Activated CD8-positive, alpha-beta memory T cell treated with anti-CD3 and anti-CD28 coated beads, Interleukin-2, amount 50 U/mL, for 24 hours (primary cell): Measurements from ENCODE around the gene MESD.
A peak's percentile ranks its signal among the peaks of the same experiment; 100 is the strongest.

ENCODE experiments used
- DNase-seq: peaks from one replicate; pipeline ENCODE4 v3.0.0-alpha.2; 2020; ENCODE audit errors: extremely low read depth

Gene MESD

GRCh38 chr15:81015621-81016488 lies 26.2 kb upstream of the MESD start:
- no peak for DNase-seq

- DNase-seq: no peak
These were observed 25.0 kb upstream of the MESD start for GRCh38 chr15:81014446-81015093.

GRCh38 chr15:81013396-81013929 lies 23.8 kb upstream of the MESD start:
- DNase-seq: no peak

GRCh38 chr15:81012588-81012987 lies 23.0 kb upstream of the MESD start:
- DNase-seq: no peak

GRCh38 chr15:81011593-81011992 lies 22.0 kb upstream of the MESD start:
- DNase-seq: no peak

- no peak for DNase-seq
These were observed 20.5 kb upstream of the MESD start for GRCh38 chr15:81010086-81010485.

GRCh38 chr15:81008312-81008711 lies 18.7 kb upstream of the MESD start:
- no peak for DNase-seq

GRCh38 chr15:81007428-81008064 lies 17.9 kb upstream of the MESD start:
- DNase-seq: no peak

- no peak for DNase-seq
These were observed 16.5 kb upstream of the MESD start for GRCh38 chr15:81006124-81006523.

GRCh38 chr15:81003097-81003350 lies 13.4 kb upstream of the MESD start:
- no peak for DNase-seq

- DNase-seq: no peak
These were observed 12.9 kb upstream of the MESD start for GRCh38 chr15:81002331-81003096.

- DNase-seq: no peak
These were observed 12.4 kb upstream of the MESD start for GRCh38 chr15:81002009-81002330.

- no peak for DNase-seq
These were observed 11.8 kb upstream of the MESD start for GRCh38 chr15:81001152-81002008.

- DNase-seq: peak; percentile 58
These were observed 11.1 kb upstream of the MESD start, which contains the start of gene TLNRD1 for GRCh38 chr15:81000624-81001151. TLNRD1 (plus strand) TSS chr15:81000923; CDS start chr15:81002272, 1,349 bp downstream.

- no peak for DNase-seq
These were observed 10.6 kb upstream of the MESD start for GRCh38 chr15:81000144-81000623.

GRCh38 chr15:80999623-81000036 lies 10.0 kb upstream of the MESD start:
- no peak for DNase-seq

- DNase-seq: no peak
These were observed 8.6 kb upstream of the MESD start for GRCh38 chr15:80998251-80998650.

- no peak for DNase-seq
These were observed 8.1 kb upstream of the MESD start for GRCh38 chr15:80997692-80998091.

- DNase-seq: no peak
These were observed 6.6 kb upstream of the MESD start for GRCh38 chr15:80996247-80996646.

- DNase-seq: no peak
These were observed 2.8 kb upstream of the MESD start for GRCh38 chr15:80992441-80992840.

GRCh38 chr15:80992006-80992405 lies 2.4 kb upstream of the MESD start:
- no peak for DNase-seq
